Left ventricle myocardium inferior (tissue), 1 donor: ENCODE results near the gene VARS1. TPM values are rescaled to one million over a fixed set of nuclear protein-coding genes. Genes with fewer than 3 reads are reported as not detected.
A peak's percentile ranks its signal among the peaks of the same experiment; 100 is the strongest.

Source experiments
- DNase-seq: peaks from one replicate; pipeline ENCODE4 v3.0.0-alpha.2; 2020
- H3K27ac ChIP-seq: fragments of 200-600 bp; replicated peaks from 2 replicates; pipeline ENCODE4 v1.8.0; 2021
- H3K27me3 ChIP-seq: fragments of 200-600 bp; 2 replicates; pipeline ENCODE4 v1.8.0; 2021; ENCODE audit warnings: low read depth
- H3K36me3 ChIP-seq: fragments of 200-600 bp; 2 replicates; pipeline ENCODE4 v1.8.0; 2021
- H3K4me1 ChIP-seq: fragments of 200-600 bp; 2 replicates; pipeline ENCODE4 v1.8.0; 2021
- H3K4me3 ChIP-seq: fragments of 200-600 bp; 2 replicates; pipeline ENCODE4 v1.8.0; 2021; ENCODE audit warnings: mild to moderate bottlenecking, moderate library complexity
- H3K9me3 ChIP-seq: fragments of 200-600 bp; replicated peaks from 2 replicates; pipeline ENCODE4 v1.8.0; 2021
- intact Hi-C: fragments of 100-400 bp; cut with micrococcal nuclease; formaldehyde crosslinking; loops from one replicate; pipeline ENCODE4 v1.11.0; 2022
- total RNA-seq: library from RNA; stranded (reverse); fragmentation: NEBNext Ultra II Directional; extraction: Animal tissue kit (Norgen Biotek cat#: 25700); gene quantifications from one replicate; pipeline ENCODE4 v1.2.1, GENCODE V29; 2021
- TF ChIP-seq, protein P1 (sequence below): fragments of 200-600 bp; IDR thresholded peaks from 2 replicates; pipeline ENCODE4 v1.8.0; 2021; ENCODE audit warnings: antibody characterized with exemption, mild to moderate bottlenecking, borderline replicate concordance
- donor health status: DM: no; HTN: yes; CAD: no; lungs with severe emphysema.

Gene VARS1
- total RNA-seq, 1 donor from 2014 or later = 20.0 TPM

DNA sequence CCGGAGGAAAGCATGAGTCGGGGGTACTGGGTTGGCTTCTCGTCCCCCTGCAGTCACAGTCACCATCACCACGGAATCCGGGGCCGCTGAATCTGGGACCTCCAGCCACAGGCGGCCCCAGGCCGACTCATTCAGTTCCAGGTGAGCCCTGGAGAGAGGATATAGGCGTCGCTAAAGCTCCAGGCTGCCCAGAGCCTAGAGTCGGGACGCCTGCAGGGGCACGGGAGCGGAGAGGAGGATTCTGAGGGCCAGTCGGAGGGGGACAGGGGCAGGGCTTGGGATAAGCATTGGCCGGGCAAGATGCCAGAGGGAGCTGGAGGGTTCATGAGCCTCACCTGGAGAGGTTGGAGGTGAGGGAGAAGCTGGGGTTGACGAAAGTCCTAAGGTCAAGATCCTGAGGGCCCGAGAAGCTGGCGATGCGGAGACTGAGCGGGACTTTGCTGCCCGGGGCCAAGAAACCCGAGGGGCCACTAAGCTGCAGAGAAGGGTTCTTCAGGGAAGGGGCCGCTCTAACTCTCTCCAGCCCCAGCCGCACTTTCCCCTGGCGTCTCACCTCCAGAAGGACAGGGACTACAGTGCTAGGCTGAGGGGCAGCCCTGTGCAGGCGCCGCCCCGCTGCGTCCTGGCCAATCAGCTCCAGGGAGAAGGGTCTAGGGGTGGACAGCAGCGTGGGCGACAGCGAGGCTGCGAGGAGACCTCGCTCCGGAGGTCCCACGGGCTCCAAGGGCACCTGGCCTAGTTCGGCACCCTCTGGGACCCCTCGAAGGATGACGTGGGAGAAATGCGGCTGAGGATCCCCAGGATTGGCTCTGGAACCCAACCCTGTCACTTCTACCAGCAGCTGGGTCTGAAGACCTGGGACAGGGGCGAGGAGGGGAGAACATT is 29.4 kb downstream of the VARS1 start:
- H3K4me3 ChIP-seq = peak overlapping the region; percentile 43
- H3K27ac ChIP-seq = no peak overlapping the region
- intact Hi-C loops = no loop called here

DNA sequence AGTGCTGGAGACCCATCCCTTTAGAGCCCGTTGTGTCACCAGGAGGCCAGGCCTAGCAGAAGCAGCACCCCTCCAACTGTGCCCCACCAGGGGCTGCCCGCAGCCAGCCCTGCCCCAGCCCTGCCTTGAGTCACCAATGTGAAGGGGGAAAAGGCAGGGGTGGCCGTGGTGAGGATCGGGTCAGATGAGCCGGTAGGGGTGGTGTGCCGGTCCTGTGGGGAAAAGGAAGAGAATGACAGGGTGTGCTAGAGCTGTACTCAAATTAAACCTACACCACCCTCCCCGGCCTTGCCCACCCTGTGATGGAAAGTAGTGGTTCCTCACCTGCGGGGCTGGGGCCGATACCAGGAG is 30.0 kb downstream of the VARS1 start:
- Histone ChIP-seq H3K27me3 (no peaks in the 10 kb centered on the region), H3K4me3 (no peak overlapping the region), H3K36me3 (peaks cover 5% of the 10 kb centered on the region), H3K9me3 (no peaks in the 10 kb centered on the region), H3K4me1 (peaks cover 20% of the 10 kb centered on the region), H3K27ac (no peak overlapping the region)
- TF ChIP-seq, protein P1, sequence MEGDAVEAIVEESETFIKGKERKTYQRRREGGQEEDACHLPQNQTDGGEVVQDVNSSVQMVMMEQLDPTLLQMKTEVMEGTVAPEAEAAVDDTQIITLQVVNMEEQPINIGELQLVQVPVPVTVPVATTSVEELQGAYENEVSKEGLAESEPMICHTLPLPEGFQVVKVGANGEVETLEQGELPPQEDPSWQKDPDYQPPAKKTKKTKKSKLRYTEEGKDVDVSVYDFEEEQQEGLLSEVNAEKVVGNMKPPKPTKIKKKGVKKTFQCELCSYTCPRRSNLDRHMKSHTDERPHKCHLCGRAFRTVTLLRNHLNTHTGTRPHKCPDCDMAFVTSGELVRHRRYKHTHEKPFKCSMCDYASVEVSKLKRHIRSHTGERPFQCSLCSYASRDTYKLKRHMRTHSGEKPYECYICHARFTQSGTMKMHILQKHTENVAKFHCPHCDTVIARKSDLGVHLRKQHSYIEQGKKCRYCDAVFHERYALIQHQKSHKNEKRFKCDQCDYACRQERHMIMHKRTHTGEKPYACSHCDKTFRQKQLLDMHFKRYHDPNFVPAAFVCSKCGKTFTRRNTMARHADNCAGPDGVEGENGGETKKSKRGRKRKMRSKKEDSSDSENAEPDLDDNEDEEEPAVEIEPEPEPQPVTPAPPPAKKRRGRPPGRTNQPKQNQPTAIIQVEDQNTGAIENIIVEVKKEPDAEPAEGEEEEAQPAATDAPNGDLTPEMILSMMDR = no peak
- DNase-seq = no peak
- intact Hi-C loops = no loop called here

More for the DNA sequence above, 29.4 kb downstream of the VARS1 start:
- DNase-seq = no peak
- TF ChIP-seq, protein P1 = no peak
- no peaks in the 10 kb centered on the region for H3K27me3 ChIP-seq
- H3K36me3 ChIP-seq = peaks cover 5% of the 10 kb centered on the region
- H3K4me1 ChIP-seq = peaks cover 20% of the 10 kb centered on the region
- no peaks in the 10 kb centered on the region for H3K9me3 ChIP-seq

GRCh38 chr6:31764198-31764597 is 31.4 kb downstream of the VARS1 start:
- TF ChIP-seq, protein P1 = no peak
- intact Hi-C loops = no loop called here
- Histone ChIP-seq H3K4me1 (peaks cover 20% of the 10 kb centered on the region), H3K9me3 (no peaks in the 10 kb centered on the region), H3K27ac (no peak overlapping the region), H3K4me3 (no peak overlapping the region), H3K27me3 (no peaks in the 10 kb centered on the region), H3K36me3 (peaks cover 5% of the 10 kb centered on the region)
- DNase-seq = no peak

DNA sequence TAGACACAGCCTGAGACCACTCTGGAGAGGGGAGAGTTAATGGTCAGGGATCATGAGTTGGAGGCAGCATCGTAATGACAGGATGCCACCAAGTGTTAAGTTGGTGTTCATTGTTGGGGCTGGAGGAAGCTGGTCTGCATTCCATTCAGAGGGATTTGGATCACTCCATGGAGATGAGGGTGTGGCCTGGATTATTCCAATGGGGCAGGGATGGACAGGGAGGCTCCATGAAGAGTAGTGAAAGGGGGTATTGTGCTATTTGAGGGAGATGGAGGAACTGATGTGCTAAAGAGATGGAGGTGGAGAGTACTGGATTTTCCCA is 32.0 kb downstream of the VARS1 start:
- Histone ChIP-seq H3K27ac (peak overlapping the region; percentile 2), H3K9me3 (no peaks in the 10 kb centered on the region), H3K36me3 (peaks cover 5% of the 10 kb centered on the region), H3K4me1 (peaks cover 20% of the 10 kb centered on the region), H3K4me3 (no peak overlapping the region), H3K27me3 (no peaks in the 10 kb centered on the region)
- TF ChIP-seq, protein P1 = no peak
- intact Hi-C loops = no loop called here
- no peak for DNase-seq

DNA sequence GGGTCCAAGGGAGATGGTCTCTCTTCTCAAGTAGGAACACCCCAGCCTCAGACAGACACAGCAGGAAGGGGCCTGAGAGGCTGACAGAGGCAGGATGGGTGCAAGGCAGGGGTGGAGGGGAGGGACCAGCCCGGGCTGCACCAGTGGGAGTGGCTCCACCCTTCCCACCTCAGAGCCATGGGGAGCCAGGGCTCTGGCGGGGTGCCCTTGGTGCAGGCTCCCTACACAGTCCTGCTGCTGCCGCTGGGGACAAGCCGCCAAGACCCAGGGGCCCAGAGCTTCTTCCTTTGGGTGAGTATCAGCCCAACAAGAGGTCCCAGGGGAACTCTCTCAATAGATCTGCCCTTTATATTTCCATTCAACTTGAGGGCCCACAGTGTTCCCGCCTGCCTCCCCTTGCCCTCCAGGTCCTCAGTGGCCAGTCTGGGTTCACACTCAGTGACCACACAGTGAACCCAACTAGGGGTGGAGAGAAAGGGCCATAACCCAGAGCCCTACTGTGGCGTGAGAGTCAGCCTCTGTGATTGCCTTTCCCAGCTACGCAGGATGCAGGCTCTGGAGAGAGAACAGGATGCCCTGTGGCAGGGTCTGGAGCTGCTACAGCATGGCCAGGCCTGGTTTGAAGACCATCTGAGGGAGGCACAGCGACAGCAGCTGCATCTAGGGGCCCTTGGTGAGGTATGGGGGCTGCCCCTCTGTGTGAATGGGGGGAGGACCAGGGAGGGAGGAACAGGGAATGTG is 32.5 kb downstream of the VARS1 start:
- intact Hi-C loops = no loop called here
- Histone ChIP-seq H3K27me3 (no peaks in the 10 kb centered on the region), H3K36me3 (peaks cover 5% of the 10 kb centered on the region), H3K9me3 (no peaks in the 10 kb centered on the region), H3K4me3 (no peak overlapping the region), H3K27ac (peak overlapping the region; percentile 2), H3K4me1 (peaks cover 20% of the 10 kb centered on the region)
- TF ChIP-seq, protein P1 = no peak
- DNase-seq = no peak
